CD4-positive, alpha-beta T cell (primary cell): Measurements from ENCODE around the gene SCGB3A2. TPM values are rescaled to one million over a fixed set of nuclear protein-coding genes. Genes with fewer than 3 reads are reported as not detected.

ENCODE experiments used
- ATAC-seq: fragments of 200-7000 bp; cut with Tn5 transposase; one replicate; pipeline ENCODE4 v1.10.0; 2022; ENCODE audit warnings: mild to moderate bottlenecking; ENCODE audit not compliant: poor library complexity
- CTCF ChIA-PET: fragments of 350-600 bp; sonication (Branson Sonifier 250); formaldehyde crosslinking; loops from one replicate; lab custom pipeline; 2021; ENCODE audit warnings: antibody characterized with exemption, inconsistent platforms; lab: Charles Lee
- POLR2A ChIA-PET: fragments of 350-600 bp; sonication (Branson Sonifier 250); formaldehyde crosslinking; loops from one replicate; lab custom pipeline; 2021; ENCODE audit warnings: antibody characterized with exemption, inconsistent platforms; lab: Charles Lee
- DNase-seq, 14 experiments: peaks; one replicate each; pipeline ENCODE4 v3.0.0-alpha.2; 2013 to 2020; ENCODE audit warnings: mixed read lengths in 2 of 14
- H3K27ac ChIP-seq, 2 donors: one replicate each; pipeline versions ENCODE4 v1.5.1 to v1.7.0; 2013; ENCODE audit warnings: low read length in 2 of 2, low read depth in 1 of 2, mild to moderate bottlenecking in 1 of 2
- H3K27me3 ChIP-seq, 2 experiments: 1 replicate in 1 of 2; 2 replicates in 1 of 2; pipeline versions ENCODE4 v1.6.1 to v1.7.0; 2013; ENCODE audit warnings: low read length in 2 of 2, control low read depth in 1 of 2, mild to moderate bottlenecking in 1 of 2, moderate library complexity in 1 of 2; ENCODE audit not compliant: insufficient read depth in 2 of 2, control insufficient read depth in 1 of 2
- H3K36me3 ChIP-seq: one replicate; pipeline ENCODE4 v1.6.1; 2013; ENCODE audit warnings: low read length, control low read depth; ENCODE audit not compliant: insufficient read depth
- H3K4me1 ChIP-seq: one replicate; pipeline ENCODE4 v1.6.1; 2013; ENCODE audit warnings: low read length, control low read depth; ENCODE audit not compliant: insufficient read depth
- H3K4me3 ChIP-seq: one replicate; pipeline ENCODE4 v1.5.1; 2013; ENCODE audit warnings: mild to moderate bottlenecking, low read length, moderate library complexity
- H3K9me3 ChIP-seq, 2 experiments: 1 replicate in 1 of 2; 2 replicates in 1 of 2; pipeline versions ENCODE4 v1.6.1 to v1.7.0; 2013; ENCODE audit warnings: low read length in 2 of 2, mild to moderate bottlenecking in 2 of 2, control low read depth in 1 of 2, moderate library complexity in 1 of 2; ENCODE audit not compliant: control insufficient read depth in 1 of 2, insufficient read depth in 1 of 2
- H3K27ac Mint-ChIP-seq: one replicate; pipeline ENCODE4 v1.8.0; 2020; ENCODE audit warnings: mixed read lengths
- H3K27me3 Mint-ChIP-seq: one replicate; pipeline ENCODE4 v1.8.0; 2021; ENCODE audit warnings: mixed read lengths
- H3K36me3 Mint-ChIP-seq: one replicate; pipeline ENCODE4 v1.8.0; 2021; ENCODE audit warnings: low read depth, mixed read lengths
- H3K4me1 Mint-ChIP-seq: one replicate; pipeline ENCODE4 v1.8.0; 2021; ENCODE audit warnings: low read depth, mixed read lengths
- H3K4me3 Mint-ChIP-seq: one replicate; pipeline ENCODE4 v1.8.0; 2020; ENCODE audit warnings: mild to moderate bottlenecking, mixed read lengths
- H3K9me3 Mint-ChIP-seq: one replicate; pipeline ENCODE4 v1.8.0; 2020; ENCODE audit warnings: mixed read lengths
- CTCF ChIP-seq: fragments of 200-600 bp; IDR thresholded peaks from one replicate; pipeline ENCODE4 v1.8.0; 2022; ENCODE audit warnings: antibody characterized with exemption, mild to moderate bottlenecking
- intact Hi-C, 2 experiments: fragments of 100-400 bp; cut with DNase I in 1 of 2; cut with micrococcal nuclease in 1 of 2; formaldehyde crosslinking; loops; one replicate each; pipeline versions ENCODE4 v1.15.1 to v1.9.0; 2023 to 2025; cut with DNase I, micrococcal nuclease
- total RNA-seq, 174 experiments: library from RNA in 2 of 174; stranded (reverse) in 2 of 174; gene quantifications; one replicate each; pipeline ENCODE4 v1.2.3 and lab custom pipeline; 2021 to 2026

The SCGB3A2 gene
- total RNA-seq, 2 experiments from 2014 or later = not detected

- no peaks in the 10 kb centered on the region for H3K36me3 Mint-ChIP-seq
- no peak overlapping the region for H3K4me3 Mint-ChIP-seq
- peaks cover 14% of the 10 kb centered on the region for H3K27me3 Mint-ChIP-seq
- no peak overlapping the region for H3K27ac Mint-ChIP-seq
- H3K9me3 Mint-ChIP-seq = no peaks in the 10 kb centered on the region
- ATAC-seq (no peak), DNase-seq (no peak)
- Histone ChIP-seq H3K9me3 (no peaks in the 10 kb centered on the region), H3K27ac (no peak overlapping the region), H3K36me3 (no peaks in the 10 kb centered on the region), H3K4me3 (no peak overlapping the region), H3K27me3 (no peaks in the 10 kb centered on the region), H3K4me1 (no peaks in the 10 kb centered on the region)
- CTCF ChIA-PET = no interaction called here
- TF ChIP-seq CTCF = no peak
- POLR2A ChIA-PET = no interaction called here
- intact Hi-C loops = no loop called here
- H3K4me1 Mint-ChIP-seq = no peaks in the 10 kb centered on the region
These were observed 1.3 kb downstream of the SCGB3A2 start for GRCh38 chr5:147879784-147880183.

- TF ChIP-seq CTCF = no peak
- POLR2A ChIA-PET = no interaction called here
- CTCF ChIA-PET = no interaction called here
- Histone ChIP-seq H3K4me1 (no peaks in the 10 kb centered on the region), H3K27me3 (no peaks in the 10 kb centered on the region), H3K36me3 (no peaks in the 10 kb centered on the region), H3K4me3 (no peak overlapping the region), H3K27ac (no peak overlapping the region), H3K9me3 (no peaks in the 10 kb centered on the region)
- ATAC-seq = no peak
- intact Hi-C loops = no loop called here
- Mint-ChIP-seq H3K4me1 (no peaks in the 10 kb centered on the region), H3K36me3 (no peaks in the 10 kb centered on the region), H3K9me3 (no peaks in the 10 kb centered on the region), H3K4me3 (no peak overlapping the region), H3K27me3 (peaks cover 14% of the 10 kb centered on the region), H3K27ac (no peak overlapping the region)
- no peak for DNase-seq
These were observed 2.0 kb downstream of the SCGB3A2 start for GRCh38 chr5:147880487-147880886.

- no peaks in the 10 kb centered on the region for H3K36me3 ChIP-seq
- no peaks in the 10 kb centered on the region for H3K36me3 Mint-ChIP-seq
- no peak overlapping the region for H3K4me3 ChIP-seq
- DNase-seq = no peak
- H3K27me3 ChIP-seq = no peaks in the 10 kb centered on the region
- H3K4me1 Mint-ChIP-seq = no peaks in the 10 kb centered on the region
- H3K9me3 Mint-ChIP-seq = no peaks in the 10 kb centered on the region
- intact Hi-C loops = no loop called here
- no peak overlapping the region for H3K27ac Mint-ChIP-seq
- TF ChIP-seq CTCF = no peak
- H3K9me3 ChIP-seq = no peaks in the 10 kb centered on the region
- no peak overlapping the region for H3K4me3 Mint-ChIP-seq
- no peaks in the 10 kb centered on the region for H3K4me1 ChIP-seq
- POLR2A ChIA-PET = no interaction called here
- ATAC-seq = no peak
- H3K27ac ChIP-seq = no peak overlapping the region
- peaks cover 14% of the 10 kb centered on the region for H3K27me3 Mint-ChIP-seq
- CTCF ChIA-PET = no interaction called here
These were observed 4.2 kb downstream of the SCGB3A2 start for GRCh38 chr5:147882586-147883313.
